ENCODE measurements around the gene OLFML2B. TPM values are rescaled to one million over a fixed set of nuclear protein-coding genes. Genes with fewer than 3 reads are reported as not detected.
"Not testable (repeated sequence)": the region's sequence is repeated elsewhere in the genome, so short reads cannot be mapped to it uniquely, and the experiment has no call there.

The OLFML2B gene
- total RNA-seq, 1 donor from 2014 or later = 1.2 TPM

DNA sequence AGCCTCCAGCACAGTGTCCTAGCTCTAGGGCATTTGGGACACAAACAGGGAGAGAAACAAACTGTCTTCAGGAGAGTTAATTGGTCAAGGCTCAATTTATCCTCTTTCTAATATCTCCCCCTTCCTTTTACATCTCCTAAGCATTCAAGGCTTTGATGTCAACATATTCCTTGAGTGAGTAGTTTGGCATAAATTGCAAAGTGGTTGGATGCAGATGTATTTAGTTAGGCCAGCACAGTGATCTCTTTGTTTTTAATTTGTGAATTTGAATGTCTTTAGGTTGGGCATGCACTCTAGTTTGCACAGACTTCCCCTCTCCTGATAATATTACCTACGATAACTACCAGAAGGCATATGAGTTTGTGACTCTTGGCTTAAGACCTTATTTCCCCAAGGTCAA is 12.5 kb upstream of the OLFML2B start:
- DNase-seq (ENCODE audit: low spot score in 2 of 2) (no peak), FAIRE-seq (no peak)

DNA sequence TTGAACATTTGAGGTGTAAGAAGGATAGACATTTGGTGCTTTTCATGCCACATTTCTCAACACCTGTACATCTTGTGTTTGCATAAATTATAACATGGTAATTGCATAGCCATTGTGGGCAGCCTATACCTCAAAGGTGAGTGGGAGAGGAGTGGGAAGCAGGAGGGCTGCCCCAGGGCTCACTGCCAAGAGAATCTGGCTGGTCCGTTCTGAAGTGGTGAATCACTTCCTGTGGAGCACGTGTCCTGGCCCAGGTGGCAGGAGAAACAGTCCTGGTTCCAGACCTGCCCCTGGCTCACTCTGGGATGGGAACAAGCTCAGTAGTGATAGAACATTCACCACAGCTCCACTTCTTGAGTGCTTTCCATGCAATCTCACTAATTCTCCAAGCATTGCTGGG is 11.6 kb upstream of the OLFML2B start:
- DNase-seq (ENCODE audit: low spot score in 2 of 2) (no peak), FAIRE-seq (no peak)

DNA sequence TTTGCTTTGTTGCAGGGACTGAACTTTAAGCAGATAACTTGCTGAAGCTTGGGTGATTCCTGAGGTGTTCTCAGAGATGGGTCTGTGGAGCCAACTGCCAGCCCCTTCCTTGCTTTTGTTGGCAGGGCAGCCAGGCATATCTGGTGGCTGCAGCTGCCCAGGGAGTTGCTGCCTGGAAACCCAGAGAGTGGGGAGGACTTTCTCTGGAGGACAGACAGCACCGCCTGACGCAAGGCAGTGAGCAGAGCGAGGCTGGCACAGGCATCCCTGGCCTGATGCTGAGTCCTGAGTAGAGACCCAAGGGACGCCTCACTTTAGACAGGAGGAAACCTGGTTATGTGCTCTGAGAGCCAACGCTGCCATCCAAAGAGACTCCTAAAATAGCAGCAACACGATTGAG is 9.8 kb upstream of the OLFML2B start:
- peak in 1 of 2 donors; percentile 43 for DNase-seq (ENCODE audit: low spot score in 2 of 2)
- no peak for FAIRE-seq

DNA sequence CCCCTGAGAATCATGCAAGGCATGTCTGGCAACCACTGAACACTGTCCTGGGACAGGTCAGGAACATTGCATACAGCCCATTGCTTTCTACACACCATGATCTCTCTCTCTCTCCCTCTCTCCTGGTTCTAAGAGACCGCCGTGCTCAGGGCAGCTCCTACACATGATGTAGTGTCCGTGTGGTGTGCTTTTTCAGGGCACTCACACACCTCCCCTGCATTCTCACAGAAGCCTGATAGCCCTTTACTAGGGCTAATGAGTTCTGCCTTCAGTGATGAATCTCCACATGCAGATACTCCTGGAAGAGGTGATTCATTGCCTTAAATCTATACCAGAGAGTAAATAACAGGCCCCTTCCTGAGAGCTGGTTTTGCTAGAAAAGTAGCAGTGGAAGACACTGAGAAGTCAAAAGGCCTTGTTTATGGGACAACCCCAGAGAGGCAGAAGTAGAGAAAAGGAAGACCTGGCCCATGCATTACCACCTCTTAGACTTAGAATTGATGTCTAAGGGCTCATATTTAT is 7.2 kb upstream of the OLFML2B start:
- FAIRE-seq = no peak
- DNase-seq (ENCODE audit: low spot score in 2 of 2) = no peak

DNA sequence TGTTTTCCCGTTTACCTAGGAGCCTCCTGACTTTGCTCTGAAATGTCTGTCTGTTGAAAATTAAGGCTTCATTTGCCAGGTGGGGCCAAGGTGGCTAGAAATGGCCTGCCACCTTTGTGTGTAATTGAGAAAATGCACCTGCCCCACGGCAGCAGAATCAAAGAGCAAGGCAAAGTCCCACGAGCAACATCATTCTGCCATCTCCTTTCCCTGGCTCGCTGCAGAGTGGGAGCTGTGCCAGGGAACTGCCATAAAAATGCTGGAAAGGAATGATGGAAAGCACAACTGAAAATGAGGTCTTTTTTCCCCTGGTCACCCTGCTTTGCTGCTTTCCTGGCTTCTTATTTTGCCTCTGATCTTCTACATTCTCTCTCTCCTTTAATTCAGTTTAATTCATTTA is 5.5 kb upstream of the OLFML2B start:
- FAIRE-seq = no peak
- no peak for DNase-seq (ENCODE audit: low spot score in 2 of 2)

DNA sequence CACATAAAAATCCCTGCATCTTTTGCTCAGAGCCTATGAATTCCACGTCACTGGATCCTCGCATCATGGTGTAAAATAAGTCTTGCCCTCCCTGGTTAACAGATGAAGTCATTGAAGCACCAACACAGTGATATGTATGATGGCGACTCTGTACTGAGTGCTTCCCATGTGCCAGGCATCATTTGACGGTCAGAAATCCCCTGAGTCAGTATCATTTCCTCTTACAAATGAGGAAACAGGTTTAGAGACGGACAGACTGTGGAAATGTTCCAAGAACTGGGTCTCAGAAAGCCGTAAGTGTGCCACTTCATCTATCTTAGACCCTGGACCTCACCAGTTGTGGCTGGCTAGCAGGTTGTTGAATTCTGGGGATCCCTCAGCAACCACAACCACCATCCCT is 5.1 kb upstream of the OLFML2B start:
- no peak for DNase-seq (ENCODE audit: low spot score in 2 of 2)

DNA sequence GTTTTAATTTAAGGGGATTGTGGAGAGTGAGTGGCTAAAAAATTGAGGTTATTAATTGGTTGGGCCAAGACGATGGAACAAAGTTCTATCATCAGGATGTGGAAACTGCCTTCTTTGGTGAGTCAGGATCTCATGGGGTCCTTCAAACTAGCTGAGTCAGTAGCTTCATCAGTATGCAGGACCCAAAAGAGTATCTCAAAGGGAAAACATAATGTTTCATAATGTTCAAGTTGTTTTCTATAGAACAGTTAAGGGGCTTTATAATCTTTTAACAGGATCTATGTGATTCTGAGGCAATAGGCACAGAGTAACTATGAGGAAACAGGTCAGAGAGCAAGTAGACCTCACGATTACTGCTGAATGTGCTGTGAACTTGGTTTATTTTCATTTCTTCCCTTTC is 3.2 kb upstream of the OLFML2B start:
- no peak for DNase-seq (ENCODE audit: low spot score in 2 of 2)
- FAIRE-seq = no peak

More for the DNA sequence above, 5.1 kb upstream of the OLFML2B start:
- no peak for FAIRE-seq

DNA sequence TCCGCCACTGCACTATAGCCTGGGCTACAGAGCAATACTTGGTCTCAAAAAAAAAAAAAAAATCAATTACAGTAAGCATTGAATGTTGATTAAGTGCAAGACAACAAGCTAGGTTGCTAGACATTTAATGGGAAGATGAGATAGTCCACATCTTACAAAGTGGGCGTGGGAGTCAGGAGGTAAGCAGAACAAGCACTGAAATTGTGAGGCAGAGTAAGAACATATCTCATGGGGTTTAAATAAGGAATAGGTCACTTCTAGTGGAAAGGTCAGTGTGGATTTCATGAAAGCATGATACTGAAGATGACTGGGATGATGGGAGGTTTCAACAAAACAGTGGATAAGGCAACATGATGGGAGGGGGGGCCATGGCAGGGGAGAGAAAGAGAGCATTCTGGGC is 1.9 kb upstream of the OLFML2B start:
- DNase-seq (ENCODE audit: low spot score in 2 of 2) (no peak), FAIRE-seq (no peak)

DNA sequence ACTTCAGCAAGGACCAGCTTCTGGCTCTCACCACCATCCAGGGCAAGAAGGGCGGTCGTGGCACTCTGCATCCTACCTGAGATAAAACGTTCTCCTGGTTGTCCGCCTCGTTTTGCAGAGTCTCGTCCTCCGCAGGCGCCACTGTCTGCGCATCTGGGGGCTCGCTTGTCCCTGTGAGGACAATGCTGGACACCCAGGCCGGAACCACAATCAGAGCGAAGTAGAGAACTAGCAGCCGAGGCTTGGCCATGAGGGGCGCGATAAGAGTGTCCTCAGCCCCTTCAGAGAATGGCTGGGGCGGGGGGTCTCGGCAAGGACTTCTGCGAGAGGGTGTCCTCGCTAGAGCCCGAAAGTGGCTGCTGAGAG is 505 bp downstream of the OLFML2B start:
- FAIRE-seq = no peak
- DNase-seq (ENCODE audit: low spot score in 2 of 2) = no peak

DNA sequence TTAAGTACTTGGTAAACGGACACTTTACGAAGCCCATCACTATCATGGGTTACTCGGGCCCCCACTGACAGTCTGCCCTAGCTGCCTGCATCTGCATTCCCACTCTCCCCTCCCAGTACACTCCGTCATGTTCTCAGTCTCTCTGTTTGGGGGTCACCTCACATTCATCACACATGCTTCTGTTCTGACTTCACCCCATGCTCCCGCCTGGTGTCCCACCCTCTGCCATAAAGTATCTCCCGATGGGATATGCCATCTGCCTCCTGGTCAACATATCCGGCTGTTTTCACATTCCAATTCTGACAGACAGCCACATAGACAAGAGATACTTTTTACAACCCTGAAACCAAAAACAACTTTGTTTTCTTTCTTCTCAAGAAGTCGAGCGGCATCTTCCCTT is 1.0 kb downstream of the OLFML2B start:
- no peak for FAIRE-seq
- no peak for DNase-seq (ENCODE audit: low spot score in 2 of 2)

DNA sequence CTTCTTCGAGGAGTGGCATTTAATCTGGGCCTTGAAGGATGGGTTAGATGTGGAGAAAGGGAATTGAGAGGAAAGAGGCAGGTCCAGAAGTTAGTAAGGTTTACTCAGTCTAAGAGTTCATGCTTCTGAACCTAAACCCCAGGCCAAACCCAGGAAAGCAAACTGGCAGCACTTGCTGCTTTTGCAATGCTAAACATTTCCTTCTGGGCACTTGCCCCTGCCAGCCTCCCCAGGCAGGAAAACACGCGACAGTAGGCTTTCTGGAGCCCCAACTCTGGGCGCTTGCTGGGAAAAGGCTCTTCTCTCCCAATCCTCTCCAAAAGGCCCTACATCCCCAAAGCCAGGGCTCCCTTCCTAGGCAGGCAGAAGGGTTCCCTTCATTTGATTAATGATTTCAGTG is 2.5 kb downstream of the OLFML2B start:
- FAIRE-seq (no peak), DNase-seq (ENCODE audit: low spot score in 2 of 2) (no peak)

DNA sequence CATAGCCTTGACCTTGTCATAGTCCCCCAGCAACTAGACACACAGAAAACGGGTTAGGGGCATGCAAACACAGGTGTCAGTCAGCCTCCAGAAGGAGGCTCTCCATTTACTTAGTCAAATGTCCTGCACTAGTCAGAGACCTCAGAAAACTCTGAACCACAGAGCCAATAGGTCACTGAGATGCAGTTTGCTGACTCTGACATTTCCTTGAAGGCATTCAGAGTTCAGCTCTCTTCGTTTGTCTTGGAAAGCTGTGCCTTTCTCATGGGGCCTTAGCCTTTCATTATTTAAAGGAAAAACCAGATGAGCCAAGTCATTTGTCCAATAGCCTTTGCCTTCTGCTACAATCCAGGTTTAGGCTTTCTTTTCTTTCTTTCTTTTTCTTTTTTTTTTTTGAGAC is 3.5 kb downstream of the OLFML2B start:
- DNase-seq (ENCODE audit: low spot score in 2 of 2) = no peak
- no peak for FAIRE-seq

DNA sequence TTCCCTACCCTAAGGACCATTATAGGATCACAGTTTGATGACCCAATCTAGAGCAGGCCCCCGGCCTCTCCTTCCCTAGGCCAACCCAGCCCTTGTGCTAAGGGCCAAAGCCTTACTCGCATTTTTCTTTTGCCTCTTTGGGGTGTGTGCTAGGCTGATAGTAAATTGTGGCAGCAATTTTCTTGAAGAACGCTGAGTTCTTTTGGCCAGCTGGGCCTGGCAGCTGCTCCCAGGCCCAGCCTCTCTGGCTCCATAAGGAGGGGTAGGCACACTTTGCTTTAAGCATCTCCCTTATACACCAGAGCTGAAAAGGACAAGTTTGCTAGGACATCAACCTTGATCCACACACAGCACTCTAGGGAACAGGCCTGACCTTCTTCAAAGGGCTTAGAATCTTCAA is 4.2 kb downstream of the OLFML2B start:
- FAIRE-seq (no peak), DNase-seq (ENCODE audit: low spot score in 2 of 2) (no peak)

DNA sequence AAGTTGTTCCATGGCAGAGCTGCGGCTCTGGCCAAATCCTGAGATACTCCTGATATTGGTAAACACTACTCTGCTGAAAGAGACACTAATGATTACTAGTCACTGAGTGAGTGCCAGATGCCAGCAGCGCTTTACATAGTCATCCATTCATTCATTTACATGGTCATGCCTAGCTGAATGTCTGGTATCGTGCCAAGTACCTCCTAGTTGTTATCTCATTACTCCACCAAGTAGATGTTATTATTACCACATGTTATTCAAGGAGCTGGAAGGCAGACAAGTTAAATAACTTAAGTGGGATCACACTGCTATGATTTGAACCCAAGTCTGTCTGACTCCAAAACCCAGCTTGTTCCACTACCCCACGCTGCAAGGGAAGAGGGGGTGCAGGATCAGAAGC is 4.7 kb downstream of the OLFML2B start:
- DNase-seq (ENCODE audit: low spot score in 2 of 2) (no peak), FAIRE-seq (no peak)

DNA sequence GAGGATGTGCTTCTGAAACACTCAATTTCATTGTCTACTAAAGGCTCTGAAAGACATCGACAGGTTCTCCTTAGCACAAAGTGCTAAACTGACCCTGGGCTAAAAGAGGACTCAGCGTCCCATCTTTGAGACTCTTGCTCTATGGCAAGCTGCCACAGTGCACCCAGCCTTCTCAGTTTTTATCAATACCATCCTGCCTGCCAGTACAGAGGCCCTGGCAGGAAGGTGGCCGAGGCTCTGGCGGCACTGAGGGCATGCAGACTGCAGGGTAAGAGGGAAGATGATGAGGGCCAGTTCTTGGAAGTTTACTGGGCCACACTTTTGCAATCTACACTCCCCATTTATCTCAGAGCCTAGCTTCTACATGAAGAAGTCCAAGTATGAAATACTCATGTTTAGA is 5.3 kb downstream of the OLFML2B start:
- no peak for DNase-seq (ENCODE audit: low spot score in 2 of 2)
- FAIRE-seq = no peak

DNA sequence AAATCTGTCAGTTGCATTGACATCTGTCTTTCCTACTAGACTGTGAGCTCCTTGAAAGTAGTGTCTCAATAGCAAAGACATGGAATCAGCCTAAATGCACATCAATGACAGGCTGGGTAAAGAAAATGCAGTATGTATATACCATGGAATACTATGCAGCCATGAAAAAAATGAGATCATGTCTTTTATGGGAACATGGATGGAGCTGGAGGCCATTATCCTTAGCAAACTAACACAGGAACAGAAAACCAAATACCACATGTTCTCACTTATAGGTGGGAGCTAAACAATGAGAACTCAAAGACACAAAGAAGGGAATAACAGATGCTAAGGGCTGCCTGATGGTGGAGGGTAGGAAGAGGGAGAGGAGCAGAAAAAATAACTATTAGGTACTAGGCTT is 5.9 kb downstream of the OLFML2B start:
- not testable (repeated sequence) for FAIRE-seq; DNase-seq (ENCODE audit: low spot score in 2 of 2)

DNA sequence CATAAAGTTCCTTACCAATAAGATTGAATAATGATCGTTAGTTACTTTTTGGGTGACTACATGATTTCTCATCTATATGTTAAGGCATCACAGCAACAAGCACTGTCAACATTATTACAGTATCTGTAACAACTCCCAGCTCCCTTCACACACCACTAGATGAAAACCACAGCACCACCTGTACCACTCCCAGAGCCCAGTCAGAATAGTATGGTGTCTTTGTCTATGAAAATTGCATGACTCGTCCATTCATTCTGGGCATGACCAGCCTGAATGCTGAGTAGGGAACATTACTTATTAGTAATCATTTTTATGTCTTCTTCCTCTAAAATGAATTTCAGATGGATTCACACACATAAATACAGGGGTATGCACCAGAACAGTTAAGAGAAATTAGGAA is 7.0 kb downstream of the OLFML2B start:
- no peak for FAIRE-seq
- no peak for DNase-seq (ENCODE audit: low spot score in 2 of 2)

DNA sequence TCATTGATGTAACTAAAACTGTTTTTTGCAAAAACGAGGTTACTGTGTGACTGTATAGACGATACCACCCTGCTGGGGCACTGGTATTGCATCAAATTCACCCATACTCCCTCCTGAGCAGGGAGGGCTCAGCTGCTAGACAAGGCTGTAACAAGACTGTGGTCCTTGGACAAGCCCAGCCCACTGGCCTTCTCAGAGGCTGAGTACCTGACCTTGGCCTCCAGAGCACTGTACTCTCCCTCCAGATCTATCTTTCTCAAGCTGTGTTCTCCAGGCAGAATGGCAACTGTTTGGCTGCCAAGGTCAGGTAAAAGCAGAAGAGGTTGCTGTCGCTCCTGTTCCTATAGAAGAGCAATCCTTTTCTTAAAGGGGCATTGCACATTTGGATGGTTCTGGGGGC is 8.5 kb downstream of the OLFML2B start:
- no peak for DNase-seq (ENCODE audit: low spot score in 2 of 2)
- no peak for FAIRE-seq

DNA sequence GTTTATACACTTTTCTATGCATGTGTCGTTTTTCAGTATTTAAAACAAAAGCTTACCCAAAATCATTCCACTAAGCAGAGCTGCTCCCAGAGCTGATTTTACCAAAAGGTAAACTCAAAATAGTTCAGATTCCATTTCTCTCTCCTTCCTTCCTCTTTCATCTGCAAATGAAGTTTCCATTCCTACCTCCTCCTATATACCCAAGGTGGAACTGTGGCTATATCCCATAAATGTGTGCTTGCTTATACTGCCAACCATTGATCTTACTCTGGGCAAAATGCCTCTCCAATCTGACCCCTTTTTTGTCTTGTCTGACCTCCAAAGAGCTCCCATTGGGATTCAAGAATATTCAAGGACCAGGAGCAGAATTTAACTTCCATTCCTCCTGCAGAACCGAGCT is 9.5 kb downstream of the OLFML2B start:
- DNase-seq (ENCODE audit: low spot score in 2 of 2) (no peak), FAIRE-seq (no peak)

DNA sequence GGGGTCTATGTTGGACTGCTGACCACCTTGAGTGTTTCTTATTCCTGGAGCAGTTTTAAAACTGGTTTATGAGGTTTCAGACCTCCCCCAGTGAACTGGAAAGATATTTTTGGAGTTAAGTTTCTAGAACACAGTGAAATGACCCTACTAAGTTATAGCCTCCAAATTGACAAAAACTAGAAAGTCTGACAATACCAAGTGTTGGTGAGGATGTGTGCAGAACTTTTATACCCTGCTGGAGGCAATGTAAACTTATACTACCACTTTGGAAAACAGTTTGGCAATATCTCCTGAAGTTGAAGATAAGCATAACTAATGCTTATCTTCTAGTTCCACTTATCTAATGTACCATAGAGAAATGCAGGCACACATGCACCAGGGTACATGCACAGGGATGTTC is 10.4 kb downstream of the OLFML2B start:
- DNase-seq (ENCODE audit: low spot score in 2 of 2) (no peak), FAIRE-seq (no peak)

DNA sequence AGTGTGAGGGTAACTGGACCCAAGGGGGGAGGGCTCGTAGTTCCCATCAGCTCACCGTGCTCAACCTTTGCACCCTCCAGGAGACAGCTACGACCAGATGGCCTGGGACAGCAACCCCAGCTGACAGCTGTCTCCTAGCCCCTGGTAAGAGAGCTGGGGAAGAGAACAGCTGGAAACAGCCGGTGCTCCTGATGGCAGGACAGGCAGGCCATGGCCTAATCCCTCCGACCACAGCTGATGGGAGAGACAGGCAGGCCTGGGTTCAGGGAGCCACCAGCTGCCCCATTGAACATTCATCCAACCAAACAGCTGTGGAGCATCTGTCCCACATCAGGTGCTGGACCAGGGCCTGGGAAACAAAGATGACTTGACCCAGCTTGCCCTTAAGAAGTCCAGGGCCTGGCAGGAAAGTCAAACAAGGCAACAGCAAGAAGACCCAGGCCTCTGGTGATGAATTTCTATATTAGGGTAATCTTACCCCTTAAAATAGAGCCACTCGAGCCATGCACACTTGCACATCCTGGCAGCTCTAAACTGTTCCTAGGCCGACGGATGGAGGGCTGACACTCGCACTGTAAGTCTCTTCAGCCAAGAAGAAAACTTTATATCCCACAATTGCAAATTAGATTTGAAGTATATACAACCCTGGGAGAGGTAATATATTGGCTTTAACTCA is 12.2 kb downstream of the OLFML2B start:
- FAIRE-seq (no peak), DNase-seq (ENCODE audit: low spot score in 2 of 2) (no peak)

DNA sequence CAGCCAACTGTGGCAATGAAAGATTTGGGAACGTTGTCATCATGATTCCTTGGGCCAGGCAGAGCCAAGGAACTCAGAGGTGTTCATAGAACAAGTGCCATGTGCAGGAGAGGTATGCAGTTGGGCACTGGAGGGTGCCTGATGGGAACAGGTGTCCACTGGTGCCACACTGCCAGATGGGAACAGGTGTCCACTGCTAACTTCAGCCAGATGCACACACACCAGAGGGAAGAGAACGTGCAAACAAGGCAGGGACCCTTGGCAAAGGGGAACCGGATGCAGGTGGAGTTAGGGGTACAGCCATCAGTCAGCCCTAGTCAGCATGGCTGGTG is 13.5 kb downstream of the OLFML2B start:
- DNase-seq (ENCODE audit: low spot score in 2 of 2) = no peak
- no peak for FAIRE-seq

Data from frontal cortex (tissue), 4 donors.